Mucosa of stomach (tissue), 1 donor: ENCODE results near the gene STARD13.

ENCODE experiments used
- H3K27me3 ChIP-seq: one replicate; pipeline ENCODE4 v1.7.0; 2013; ENCODE audit warnings: mild to moderate bottlenecking, low read length; ENCODE audit not compliant: control insufficient read depth, insufficient read depth
- H3K36me3 ChIP-seq: one replicate; pipeline ENCODE4 v1.7.0; 2013; ENCODE audit warnings: low read length; ENCODE audit not compliant: control insufficient read depth, insufficient read depth
- H3K4me1 ChIP-seq: one replicate; pipeline ENCODE4 v1.7.0; 2013; ENCODE audit warnings: mild to moderate bottlenecking, low read length; ENCODE audit not compliant: control insufficient read depth, insufficient read depth
- H3K4me3 ChIP-seq: one replicate; pipeline ENCODE4 v1.7.0; 2013; ENCODE audit warnings: low read length
- H3K9ac ChIP-seq: one replicate; pipeline ENCODE4 v1.7.0; 2013; ENCODE audit warnings: mild to moderate bottlenecking, low read length, moderate library complexity
- H3K9me3 ChIP-seq: one replicate; pipeline ENCODE4 v1.7.0; 2013; ENCODE audit warnings: mild to moderate bottlenecking, low read length, moderate library complexity; ENCODE audit not compliant: control insufficient read depth
- donor health status: Pancreatic carcinoma.

The STARD13 gene

GRCh38 chr13:33081666-33082065 is 203.9 kb downstream of the STARD13 start:
- H3K36me3 ChIP-seq, result no peaks in the 10 kb centered on the region
- H3K9ac ChIP-seq, result no peak overlapping the region
- H3K27me3 ChIP-seq, result no peaks in the 10 kb centered on the region
- no peaks in the 10 kb centered on the region for H3K9me3 ChIP-seq
- H3K4me1 ChIP-seq, result no peaks in the 10 kb centered on the region
- H3K4me3 ChIP-seq, result no peak overlapping the region

GRCh38 chr13:33080972-33081590 is 204.5 kb downstream of the STARD13 start:
- Histone ChIP-seq H3K9me3 (no peaks in the 10 kb centered on the region), H3K9ac (no peak overlapping the region), H3K36me3 (no peaks in the 10 kb centered on the region), H3K4me3 (no peak overlapping the region), H3K4me1 (no peaks in the 10 kb centered on the region), H3K27me3 (no peaks in the 10 kb centered on the region)

- Histone ChIP-seq H3K27me3 (no peaks in the 10 kb centered on the region), H3K4me1 (no peaks in the 10 kb centered on the region), H3K9ac (no peak overlapping the region), H3K4me3 (no peak overlapping the region), H3K36me3 (no peaks in the 10 kb centered on the region), H3K9me3 (no peaks in the 10 kb centered on the region)
Measured at GRCh38 chr13:33079960-33080359, 205.6 kb downstream of the STARD13 start.

GRCh38 chr13:33078263-33078662 is 207.3 kb downstream of the STARD13 start:
- H3K4me1 ChIP-seq, result no peaks in the 10 kb centered on the region
- H3K9me3 ChIP-seq, result no peaks in the 10 kb centered on the region
- no peak overlapping the region for H3K4me3 ChIP-seq
- H3K9ac ChIP-seq, result no peak overlapping the region
- H3K36me3 ChIP-seq, result no peaks in the 10 kb centered on the region
- H3K27me3 ChIP-seq, result no peaks in the 10 kb centered on the region

- H3K9ac ChIP-seq, result no peak overlapping the region
- H3K27me3 ChIP-seq, result no peaks in the 10 kb centered on the region
- H3K4me3 ChIP-seq, result no peak overlapping the region
- H3K9me3 ChIP-seq, result no peaks in the 10 kb centered on the region
- no peaks in the 10 kb centered on the region for H3K4me1 ChIP-seq
- H3K36me3 ChIP-seq, result no peaks in the 10 kb centered on the region
Measured at GRCh38 chr13:33076001-33076992, 209.3 kb downstream of the STARD13 start.

- no peak overlapping the region for H3K4me3 ChIP-seq
- H3K9ac ChIP-seq, result no peak overlapping the region
- H3K4me1 ChIP-seq, result no peaks in the 10 kb centered on the region
- H3K36me3 ChIP-seq, result no peaks in the 10 kb centered on the region
- H3K27me3 ChIP-seq, result no peaks in the 10 kb centered on the region
- no peaks in the 10 kb centered on the region for H3K9me3 ChIP-seq
Measured at GRCh38 chr13:33073338-33073737, 212.2 kb downstream of the STARD13 start.

GRCh38 chr13:33072759-33073158 is 212.8 kb downstream of the STARD13 start:
- Histone ChIP-seq H3K4me1 (no peaks in the 10 kb centered on the region), H3K9ac (no peak overlapping the region), H3K27me3 (no peaks in the 10 kb centered on the region), H3K4me3 (no peak overlapping the region), H3K36me3 (no peaks in the 10 kb centered on the region), H3K9me3 (no peaks in the 10 kb centered on the region)

GRCh38 chr13:33072282-33072681 is 213.3 kb downstream of the STARD13 start:
- Histone ChIP-seq H3K4me1 (no peaks in the 10 kb centered on the region), H3K9ac (no peak overlapping the region), H3K9me3 (no peaks in the 10 kb centered on the region), H3K36me3 (no peaks in the 10 kb centered on the region), H3K4me3 (no peak overlapping the region), H3K27me3 (no peaks in the 10 kb centered on the region)

GRCh38 chr13:33070713-33071112 is 214.8 kb downstream of the STARD13 start:
- Histone ChIP-seq H3K36me3 (no peaks in the 10 kb centered on the region), H3K9me3 (no peaks in the 10 kb centered on the region), H3K4me1 (no peaks in the 10 kb centered on the region), H3K4me3 (no peak overlapping the region), H3K9ac (no peak overlapping the region), H3K27me3 (no peaks in the 10 kb centered on the region)

- H3K27me3 ChIP-seq, result no peaks in the 10 kb centered on the region
- H3K4me3 ChIP-seq, result no peak overlapping the region
- no peaks in the 10 kb centered on the region for H3K4me1 ChIP-seq
- no peaks in the 10 kb centered on the region for H3K9me3 ChIP-seq
- no peak overlapping the region for H3K9ac ChIP-seq
- no peaks in the 10 kb centered on the region for H3K36me3 ChIP-seq
Measured at GRCh38 chr13:33069365-33069764, 216.2 kb downstream of the STARD13 start.

GRCh38 chr13:33066329-33066728 is 219.2 kb downstream of the STARD13 start:
- H3K4me1 ChIP-seq, result no peaks in the 10 kb centered on the region
- no peaks in the 10 kb centered on the region for H3K36me3 ChIP-seq
- H3K9ac ChIP-seq, result no peak overlapping the region
- H3K4me3 ChIP-seq, result no peak overlapping the region
- no peaks in the 10 kb centered on the region for H3K27me3 ChIP-seq
- H3K9me3 ChIP-seq, result no peaks in the 10 kb centered on the region

- Histone ChIP-seq H3K27me3 (no peaks in the 10 kb centered on the region), H3K4me1 (no peaks in the 10 kb centered on the region), H3K36me3 (no peaks in the 10 kb centered on the region), H3K9ac (no peak overlapping the region), H3K4me3 (no peak overlapping the region), H3K9me3 (no peaks in the 10 kb centered on the region)
Measured at GRCh38 chr13:33060815-33061214, 224.7 kb downstream of the STARD13 start.
